Trophoblast cell (in vitro differentiated cells and primary cell): ENCODE data around the gene ABCC8.

Experiments
- DNase-seq, 2 donors: peaks; one replicate each; pipeline ENCODE4 v3.0.0-alpha.2; 2016
- H2AFZ ChIP-seq: 2 replicates; pipeline ENCODE4 v1.6.1; 2013; ENCODE audit warnings: low read length, moderate library complexity, mild to moderate bottlenecking; ENCODE audit not compliant: insufficient read depth, poor library complexity
- H2AK5ac ChIP-seq: 2 replicates; pipeline ENCODE4 v1.6.1; 2013; ENCODE audit warnings: mild to moderate bottlenecking, low read length
- H2BK120ac ChIP-seq: 2 replicates; pipeline ENCODE4 v1.6.1; 2013; ENCODE audit warnings: low read length, mild to moderate bottlenecking, moderate library complexity; ENCODE audit not compliant: insufficient read depth, poor library complexity
- H2BK12ac ChIP-seq: 2 replicates; pipeline ENCODE4 v1.6.1; 2013; ENCODE audit warnings: mild to moderate bottlenecking, low read length, moderate library complexity
- H2BK5ac ChIP-seq: 2 replicates; pipeline ENCODE4 v1.6.1; 2013; ENCODE audit warnings: low read length, low read depth, moderate library complexity, mild to moderate bottlenecking; ENCODE audit not compliant: poor library complexity
- H3K14ac ChIP-seq: 2 replicates; pipeline ENCODE4 v1.6.1; 2013; ENCODE audit warnings: mild to moderate bottlenecking, low read length
- H3K18ac ChIP-seq: 2 replicates; pipeline ENCODE4 v1.6.1; 2013; ENCODE audit warnings: mild to moderate bottlenecking, low read length
- H3K23ac ChIP-seq: 2 replicates; pipeline ENCODE4 v1.6.1; 2013; ENCODE audit warnings: low read length
- H3K27ac ChIP-seq: 2 replicates; pipeline ENCODE4 v1.5.1; 2013; ENCODE audit warnings: low read depth, mild to moderate bottlenecking, inconsistent platforms, low read length, moderate library complexity
- H3K27me3 ChIP-seq: 2 replicates; pipeline ENCODE4 v1.6.1; 2013; ENCODE audit warnings: inconsistent platforms, mild to moderate bottlenecking, low read length, moderate library complexity; ENCODE audit not compliant: insufficient read depth
- H3K36me3 ChIP-seq, 2 experiments: 1 replicate in 1 of 2; 2 replicates in 1 of 2; pipeline ENCODE4 v1.6.1; 2013; ENCODE audit warnings: low read length in 2 of 2, mild to moderate bottlenecking in 2 of 2, moderate library complexity in 1 of 2; ENCODE audit not compliant: insufficient read depth in 2 of 2, control insufficient read depth in 1 of 2
- H3K4ac ChIP-seq: 2 replicates; pipeline ENCODE4 v1.6.1; 2013; ENCODE audit warnings: low read depth, mild to moderate bottlenecking, low read length, moderate library complexity
- H3K4me1 ChIP-seq, 2 experiments: 1 replicate in 1 of 2; 2 replicates in 1 of 2; pipeline ENCODE4 v1.6.1; 2013; ENCODE audit warnings: low read length in 2 of 2, mild to moderate bottlenecking in 2 of 2, moderate library complexity in 1 of 2; ENCODE audit not compliant: insufficient read depth in 2 of 2, control insufficient read depth in 1 of 2
- H3K4me2 ChIP-seq: 2 replicates; pipeline ENCODE4 v1.6.1; 2013; ENCODE audit warnings: inconsistent platforms, mild to moderate bottlenecking, low read length, moderate library complexity
- H3K4me3 ChIP-seq: 2 replicates; pipeline ENCODE4 v1.5.1; 2013; ENCODE audit warnings: mild to moderate bottlenecking, low read depth, low read length, inconsistent platforms
- H3K79me1 ChIP-seq: one replicate; pipeline ENCODE4 v1.6.1; 2013; ENCODE audit warnings: low read length
- H3K79me2 ChIP-seq: 2 replicates; pipeline ENCODE4 v1.6.1; 2013; ENCODE audit warnings: low read length, mild to moderate bottlenecking; ENCODE audit not compliant: control insufficient read depth, insufficient read depth, poor library complexity
- H3K9ac ChIP-seq: 2 replicates; pipeline ENCODE4 v1.6.1; 2013; ENCODE audit warnings: mild to moderate bottlenecking, low read length
- H3K9me3 ChIP-seq: 2 replicates; pipeline ENCODE4 v1.6.1; 2013; ENCODE audit warnings: low read depth, mild to moderate bottlenecking, control low read depth, inconsistent platforms, low read length; ENCODE audit not compliant: insufficient read depth
- H4K12ac ChIP-seq: 2 replicates; pipeline ENCODE4 v1.6.1; 2013; ENCODE audit warnings: low read depth, mild to moderate bottlenecking, low read length, moderate library complexity
- H4K8ac ChIP-seq: 2 replicates; pipeline ENCODE4 v1.6.1; 2013; ENCODE audit warnings: low read depth, mild to moderate bottlenecking, low read length, moderate library complexity
- H4K91ac ChIP-seq: one replicate; pipeline ENCODE4 v1.6.1; 2013; ENCODE audit warnings: low read depth, mild to moderate bottlenecking, low read length, moderate library complexity
- WGBS: extraction: QIAGEN DNeasy Blood & Tissue Kit; methylation state at CpG from one replicate; pipeline ENCODE4 v1.1.7; 2013; ENCODE audit warnings: missing lambda C conversion rate; ENCODE audit not compliant: insufficient read length, insufficient coverage; ENCODE audit errors: extremely low coverage; 5-methylcytosine and 5-hydroxymethylcytosine counted together

The ABCC8 gene

GRCh38 chr11:17488563-17488962, 11.9 kb upstream of the ABCC8 start:
- Histone ChIP-seq H2AFZ (no peak overlapping the region), H2BK12ac (no peak overlapping the region), H3K79me1 (no peaks in the 10 kb centered on the region), H3K4me2 (no peak overlapping the region), H3K4ac (no peak overlapping the region), H3K27ac (no peak overlapping the region), H3K9me3 (peaks cover 2% of the 10 kb centered on the region), H3K27me3 (no peaks in the 10 kb centered on the region), H3K79me2 (no peaks in the 10 kb centered on the region), H3K9ac (no peak overlapping the region), H3K18ac (no peak overlapping the region), H4K12ac (no peak overlapping the region), H3K4me1 (no peaks in the 10 kb centered on the region), H3K14ac (no peak overlapping the region), H2BK120ac (no peak overlapping the region), H4K91ac (no peak overlapping the region), H2BK5ac (no peak overlapping the region), H4K8ac (no peak overlapping the region), H3K23ac (no peak overlapping the region), H3K4me3 (no peak overlapping the region), H3K36me3 (no peaks in the 10 kb centered on the region), H2AK5ac (no peak overlapping the region)
- no CpG with 5 or more reads among the region's 1 CpG for WGBS
- DNase-seq = no peak

- Histone ChIP-seq H3K27me3 (no peaks in the 10 kb centered on the region), H3K27ac (no peak overlapping the region), H3K4me2 (no peak overlapping the region), H2BK12ac (no peak overlapping the region), H3K4me3 (no peak overlapping the region), H2BK120ac (no peak overlapping the region), H3K79me1 (no peaks in the 10 kb centered on the region), H2AFZ (no peak overlapping the region), H3K9me3 (peaks cover 2% of the 10 kb centered on the region), H2AK5ac (no peak overlapping the region), H4K91ac (no peak overlapping the region), H3K18ac (no peak overlapping the region), H3K14ac (no peak overlapping the region), H4K8ac (no peak overlapping the region), H3K36me3 (no peaks in the 10 kb centered on the region), H3K79me2 (no peaks in the 10 kb centered on the region), H3K4me1 (no peaks in the 10 kb centered on the region), H3K23ac (no peak overlapping the region), H3K4ac (no peak overlapping the region), H3K9ac (no peak overlapping the region), H4K12ac (no peak overlapping the region), H2BK5ac (no peak overlapping the region)
- DNase-seq = no peak
- WGBS = no CpG with 5 or more reads among the region's 5 CpGs
Observed at GRCh38 chr11:17486646-17487045, 10.0 kb upstream of the ABCC8 start.

GRCh38 chr11:17483505-17483904, 6.9 kb upstream of the ABCC8 start:
- WGBS = no CpG with 5 or more reads among the region's 2 CpGs
- H3K79me1 ChIP-seq = no peaks in the 10 kb centered on the region
- no peak overlapping the region for H2BK12ac ChIP-seq
- H3K9ac ChIP-seq = no peak overlapping the region
- H3K4me2 ChIP-seq = no peak overlapping the region
- DNase-seq = no peak
- H3K27me3 ChIP-seq = no peaks in the 10 kb centered on the region
- no peaks in the 10 kb centered on the region for H3K79me2 ChIP-seq
- H3K9me3 ChIP-seq = no peaks in the 10 kb centered on the region
- H3K23ac ChIP-seq = no peak overlapping the region
- H3K4me3 ChIP-seq = no peak overlapping the region
- H4K8ac ChIP-seq = no peak overlapping the region
- no peaks in the 10 kb centered on the region for H3K36me3 ChIP-seq
- no peak overlapping the region for H2AFZ ChIP-seq
- H4K12ac ChIP-seq = no peak overlapping the region
- H4K91ac ChIP-seq = no peak overlapping the region
- no peak overlapping the region for H3K14ac ChIP-seq
- H2AK5ac ChIP-seq = no peak overlapping the region
- no peak overlapping the region for H2BK5ac ChIP-seq
- no peak overlapping the region for H3K18ac ChIP-seq
- no peaks in the 10 kb centered on the region for H3K4me1 ChIP-seq
- H3K4ac ChIP-seq = no peak overlapping the region
- no peak overlapping the region for H2BK120ac ChIP-seq
- H3K27ac ChIP-seq = no peak overlapping the region

- Histone ChIP-seq H2AFZ (no peak overlapping the region), H3K23ac (no peak overlapping the region), H3K18ac (no peak overlapping the region), H3K9ac (no peak overlapping the region), H3K4me1 (no peaks in the 10 kb centered on the region), H4K12ac (no peak overlapping the region), H3K79me2 (no peaks in the 10 kb centered on the region), H3K4me3 (no peak overlapping the region), H3K36me3 (no peaks in the 10 kb centered on the region), H3K9me3 (peaks cover 3% of the 10 kb centered on the region), H3K79me1 (no peaks in the 10 kb centered on the region), H2BK12ac (no peak overlapping the region), H4K8ac (no peak overlapping the region), H2AK5ac (no peak overlapping the region), H3K4me2 (no peak overlapping the region), H3K27ac (no peak overlapping the region), H3K4ac (no peak overlapping the region), H3K27me3 (peaks cover 15% of the 10 kb centered on the region), H2BK5ac (no peak overlapping the region), H4K91ac (no peak overlapping the region), H3K14ac (no peak overlapping the region), H2BK120ac (no peak overlapping the region)
- no CpG with 5 or more reads among the region's 5 CpGs for WGBS
- DNase-seq = no peak
Observed at GRCh38 chr11:17481905-17482304, 5.3 kb upstream of the ABCC8 start.
